NCI-H1092 treated with DMSO at 0.1 percent for 48 hours (cell line): ENCODE results near the gene ARPC2.
A peak's percentile ranks its signal among the peaks of the same experiment; 100 is the strongest.

ENCODE experiments used
- DNase-seq: peaks from one replicate; lab custom pipeline; 2025; lab: John Stamatoyannopoulos, UW

ARPC2 gene

DNA sequence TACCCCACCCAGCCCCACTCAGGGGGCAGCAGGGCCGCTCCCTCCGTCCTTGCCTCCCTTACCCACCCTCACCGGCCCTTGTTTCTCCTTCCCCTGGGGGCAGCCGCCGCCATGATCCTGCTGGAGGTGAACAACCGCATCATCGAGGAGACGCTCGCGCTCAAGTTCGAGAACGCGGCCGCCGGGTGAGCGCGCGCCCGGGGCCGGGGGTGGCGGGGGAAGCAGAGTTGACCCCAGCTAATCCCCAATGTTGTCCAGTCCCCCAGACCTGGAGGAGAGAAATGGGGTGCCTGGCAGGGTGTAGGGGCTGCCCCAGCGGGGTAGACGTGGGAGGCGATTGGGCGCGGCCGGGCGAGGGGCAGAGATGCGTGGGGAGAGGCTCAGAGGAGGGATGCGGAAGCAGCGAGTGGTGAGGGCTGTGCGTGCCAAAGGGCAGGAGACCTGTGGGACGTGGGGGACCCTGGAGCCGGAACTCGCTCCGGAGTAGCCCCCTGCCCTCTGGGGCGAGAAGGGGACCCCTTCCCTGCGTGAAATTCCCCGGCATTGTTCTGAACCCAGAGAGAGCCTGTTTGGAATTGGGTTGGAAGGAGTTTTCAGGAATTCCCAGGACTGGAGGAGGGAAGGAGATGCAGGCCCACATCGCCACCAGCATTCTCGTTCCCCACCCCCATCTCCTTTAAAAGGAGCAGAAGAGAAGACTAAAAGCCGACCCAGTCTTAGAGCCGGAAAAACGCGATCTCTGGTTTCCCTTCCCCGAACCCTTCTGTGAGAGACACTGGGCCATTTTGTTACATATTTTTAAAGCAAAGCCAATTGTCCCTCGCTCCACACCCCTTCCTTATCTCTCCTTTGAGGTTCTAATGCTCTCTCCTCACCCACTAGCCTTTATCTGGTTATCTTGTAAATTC lies 625 bp downstream of the ARPC2 start:
- no peak for DNase-seq

DNA sequence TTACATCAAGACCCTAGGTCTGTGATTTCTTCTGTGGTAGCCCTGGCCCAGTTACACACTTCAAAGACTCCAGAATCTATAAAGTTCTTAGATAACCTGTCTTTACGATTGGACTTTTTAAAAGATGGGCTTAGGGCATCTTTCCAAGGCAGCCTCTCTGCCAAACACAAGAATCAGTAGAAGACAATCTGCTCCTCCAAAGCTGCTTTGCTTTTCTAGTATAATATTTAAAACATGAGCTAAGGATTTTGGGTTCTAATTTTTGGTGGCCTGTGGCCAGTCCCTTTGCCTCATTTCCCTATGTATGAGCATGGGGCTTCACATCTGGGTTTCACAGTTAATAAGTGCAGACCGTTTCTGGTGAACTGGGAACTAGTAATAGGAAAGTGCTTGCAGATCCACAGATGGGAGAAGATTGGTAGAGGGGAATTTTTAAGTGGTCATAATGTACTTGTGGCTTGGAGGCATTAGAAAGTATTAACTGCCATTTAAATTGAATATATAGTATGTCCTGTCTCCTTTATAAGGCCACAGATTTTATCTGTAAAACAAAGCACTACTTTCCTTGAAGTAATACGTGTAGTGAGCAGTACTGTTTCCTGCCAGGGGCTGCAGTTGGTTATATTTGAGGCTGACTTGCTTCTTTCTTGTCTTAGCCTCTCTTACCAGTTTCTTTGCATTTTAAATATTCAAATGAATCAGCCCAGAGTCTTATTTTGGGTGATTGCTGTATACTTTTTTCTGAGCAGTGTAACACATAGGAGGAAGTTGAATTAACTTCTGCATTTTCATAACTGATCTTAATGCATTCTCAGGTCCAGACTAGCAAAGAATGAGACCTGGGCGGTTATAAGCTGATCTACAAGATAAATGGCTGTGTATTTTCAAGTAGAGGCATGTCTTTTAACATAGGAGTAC lies 1.5 kb downstream of the ARPC2 start:
- DNase-seq: no peak

DNA sequence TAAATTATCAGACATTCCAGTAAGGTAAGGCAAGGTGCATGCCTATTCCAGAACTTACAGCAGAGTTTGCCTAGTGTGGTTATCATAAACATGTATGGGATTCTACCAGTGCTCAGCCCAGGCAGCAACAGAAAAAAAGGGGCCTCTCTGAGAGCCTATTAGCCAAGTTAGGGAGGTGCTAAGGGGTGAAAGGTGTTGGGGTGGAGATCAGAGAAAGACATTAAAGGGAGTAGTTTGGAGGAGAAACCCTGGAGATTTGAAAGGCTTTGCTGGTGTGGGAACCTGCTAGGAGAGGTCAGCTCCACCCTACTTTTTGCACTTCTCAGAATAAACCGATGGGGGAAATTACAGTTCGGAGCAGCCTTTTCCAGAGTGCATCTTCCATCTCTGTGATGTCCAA lies 2.9 kb downstream of the ARPC2 start:
- DNase-seq: no peak

DNA sequence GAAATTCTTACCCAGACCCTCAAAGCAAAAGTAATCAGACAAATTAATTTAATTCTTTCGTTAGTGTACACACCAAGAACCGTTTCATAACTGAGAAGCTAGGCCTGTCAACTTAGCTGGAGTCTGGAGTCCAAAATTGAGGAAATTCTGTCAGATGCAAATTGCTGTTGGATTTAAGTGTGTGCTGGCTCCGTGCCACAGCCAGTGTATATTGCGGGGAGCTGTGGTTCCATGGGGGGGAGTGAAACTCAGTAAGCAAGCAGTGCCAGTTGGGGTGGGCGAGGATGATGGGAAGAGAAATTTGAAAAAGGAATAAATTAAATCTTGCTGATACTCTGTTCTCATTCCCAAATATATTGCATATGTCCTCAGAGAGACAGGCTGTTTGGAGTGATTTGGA lies 4.0 kb downstream of the ARPC2 start:
- no peak for DNase-seq

DNA sequence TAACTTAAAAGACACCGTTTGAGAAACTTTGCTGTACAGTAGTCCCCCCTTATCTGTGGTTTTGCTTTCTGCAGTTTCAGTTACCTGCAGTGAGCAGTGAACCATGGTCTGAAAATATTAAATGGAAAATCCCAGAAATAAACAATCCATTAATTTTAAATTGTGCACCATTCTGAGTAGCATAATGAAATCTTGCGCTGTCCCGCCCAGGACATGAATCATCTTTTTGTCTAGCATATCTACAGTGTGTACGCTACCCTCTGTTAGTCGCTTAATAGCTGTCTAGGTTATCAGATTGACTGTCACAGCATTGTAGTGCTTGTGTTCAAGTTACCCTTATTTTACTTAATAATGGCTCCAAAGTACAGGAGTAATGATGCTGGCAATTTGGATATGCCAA lies 6.1 kb downstream of the ARPC2 start:
- no peak for DNase-seq

DNA sequence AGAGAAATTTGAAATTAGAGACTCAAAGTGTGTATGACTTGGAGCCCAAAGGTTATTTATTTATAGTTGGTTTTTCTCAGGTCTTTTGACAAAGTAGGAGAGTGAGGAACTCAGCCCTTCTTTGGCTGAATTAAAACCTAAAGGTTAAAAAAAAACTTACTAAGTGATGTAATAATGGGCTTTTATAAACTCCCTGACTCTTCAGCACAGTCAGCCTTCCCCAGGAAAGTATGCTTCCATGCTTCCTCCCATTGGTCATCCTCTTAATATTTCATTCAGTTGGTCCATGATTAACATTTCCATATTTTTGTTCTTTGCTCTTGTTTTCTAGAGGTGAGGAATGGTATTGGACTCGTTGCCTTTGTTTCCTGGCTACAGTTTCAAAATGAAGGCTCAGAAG lies 7.2 kb downstream of the ARPC2 start:
- DNase-seq: no peak

DNA sequence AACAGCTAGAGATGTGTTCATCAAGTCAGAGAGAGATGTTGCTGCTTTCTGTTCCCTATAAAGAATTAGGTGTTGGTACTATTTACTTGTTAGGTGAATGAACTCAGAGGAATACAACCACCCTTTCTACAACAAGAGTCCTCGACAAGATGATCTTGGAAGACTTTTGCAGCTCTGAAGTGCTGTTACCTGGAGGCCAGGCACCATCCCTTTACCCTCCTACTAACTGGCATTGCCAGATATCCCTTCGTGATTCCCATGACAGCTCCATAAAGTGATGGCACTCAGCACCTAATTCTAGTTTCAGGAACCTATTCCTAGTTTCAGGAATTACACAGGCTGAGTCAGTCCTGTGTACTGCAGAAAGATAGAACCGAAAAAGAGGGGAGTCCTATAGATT lies 9.9 kb downstream of the ARPC2 start:
- DNase-seq: no peak

DNA sequence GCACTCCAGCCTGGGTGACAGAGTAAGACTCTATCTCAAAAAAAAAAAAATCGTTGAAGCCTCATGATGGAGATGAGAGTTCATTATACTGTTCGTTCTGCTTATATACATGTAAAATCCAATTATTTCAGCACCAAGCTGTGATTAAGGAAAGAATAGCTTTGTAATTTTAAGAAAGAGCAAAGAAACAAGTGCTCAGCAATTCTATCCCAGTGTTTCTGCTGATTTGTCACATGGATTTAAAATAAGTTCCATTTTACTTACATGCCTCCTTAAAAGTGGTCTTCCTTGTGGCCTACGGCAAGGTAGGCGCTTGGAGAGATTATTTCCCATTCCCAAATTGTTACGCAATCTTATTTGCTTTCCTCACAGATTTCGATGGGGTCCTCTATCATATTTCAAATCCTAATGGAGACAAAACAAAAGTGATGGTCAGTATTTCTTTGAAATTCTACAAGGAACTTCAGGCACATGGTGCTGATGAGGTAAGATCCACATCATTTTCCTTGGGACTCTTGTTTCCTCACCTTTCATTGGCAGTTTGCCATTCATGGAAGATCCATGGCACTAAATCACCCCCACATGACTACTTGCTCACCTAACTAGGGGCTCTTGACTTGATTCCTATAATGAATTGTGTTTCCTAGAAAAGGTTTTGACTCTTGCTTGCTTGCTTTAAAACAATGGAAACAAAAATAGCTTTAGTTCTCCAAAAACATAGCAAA lies 11.5 kb downstream of the ARPC2 start:
- no peak for DNase-seq

DNA sequence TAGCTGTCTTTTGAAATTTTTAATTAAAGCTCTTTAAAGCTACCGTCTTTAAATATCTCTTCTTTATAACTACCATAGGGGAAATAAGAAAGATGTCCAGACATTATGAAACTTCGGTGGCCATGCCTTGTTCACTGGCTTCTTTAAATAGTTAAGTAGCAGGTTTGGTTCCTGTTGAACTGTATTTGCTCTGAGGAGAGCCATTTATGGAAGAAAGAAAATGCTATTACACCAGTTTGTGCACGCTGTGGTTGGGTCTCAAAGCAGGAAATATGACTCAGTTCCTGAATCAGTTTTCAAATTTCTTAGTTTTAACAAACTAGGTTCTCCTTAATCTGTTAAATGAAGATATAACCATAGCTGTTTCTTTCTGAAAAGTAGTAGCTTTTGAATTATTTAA lies 12.2 kb downstream of the ARPC2 start:
- DNase-seq: no peak

DNA sequence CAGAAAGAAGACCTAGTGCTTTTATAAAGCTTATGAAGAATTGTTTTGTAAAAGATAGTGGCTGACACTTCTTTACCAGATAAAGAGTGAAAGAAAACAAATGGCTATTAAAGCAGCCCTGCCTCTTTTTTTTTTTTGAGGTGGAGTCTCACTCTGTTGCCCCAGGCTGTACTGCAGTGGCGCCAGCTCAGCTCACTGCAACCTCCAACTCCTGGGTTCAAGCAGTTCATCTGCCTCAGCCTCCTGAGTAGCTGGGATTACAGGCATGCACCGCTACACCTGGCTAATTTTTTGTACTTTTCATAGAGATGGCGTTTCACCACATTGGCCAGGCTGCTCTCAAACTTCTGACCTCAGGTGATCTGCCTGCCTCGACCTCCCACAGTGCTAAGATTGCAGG lies 12.9 kb downstream of the ARPC2 start:
- no peak for DNase-seq

DNA sequence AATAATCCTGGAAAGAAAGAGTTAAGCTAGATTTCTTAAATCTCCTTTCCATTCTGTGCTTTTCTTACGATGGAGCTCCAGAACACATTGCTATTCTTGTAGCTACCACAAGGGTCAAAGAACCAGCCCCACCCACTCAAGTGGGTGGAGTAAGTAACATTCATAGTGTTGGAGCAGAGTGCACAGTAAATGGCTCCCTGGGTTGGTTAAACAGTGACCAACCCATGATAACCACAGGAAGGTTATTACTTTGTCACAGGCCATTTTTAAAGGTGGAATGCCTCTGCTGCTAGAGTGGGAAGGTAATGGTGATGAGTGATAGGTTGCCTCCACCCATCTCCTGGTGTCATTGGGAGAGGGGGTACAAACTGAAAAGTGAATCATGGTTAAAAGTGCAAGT lies 13.9 kb downstream of the ARPC2 start:
- DNase-seq: no peak

DNA sequence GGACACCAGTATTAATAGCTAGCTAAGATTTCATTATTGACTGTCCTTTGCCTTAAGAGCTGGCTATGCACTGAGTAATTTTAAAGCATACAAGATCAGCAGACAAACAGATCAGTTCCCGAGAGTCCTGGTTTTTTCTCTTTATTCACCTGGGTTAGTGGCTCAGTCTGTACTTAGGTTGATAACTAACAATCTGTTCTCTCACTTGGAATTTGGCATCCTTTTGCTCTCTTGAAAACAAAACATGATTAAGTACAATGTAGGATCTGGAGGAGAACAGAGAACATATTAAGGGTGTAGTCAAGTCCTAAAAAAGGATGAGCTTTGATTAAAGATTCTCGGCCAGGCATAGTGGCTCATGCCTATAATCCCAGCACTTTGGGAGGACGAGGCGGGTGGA lies 16.6 kb downstream of the ARPC2 start:
- DNase-seq: no peak

DNA sequence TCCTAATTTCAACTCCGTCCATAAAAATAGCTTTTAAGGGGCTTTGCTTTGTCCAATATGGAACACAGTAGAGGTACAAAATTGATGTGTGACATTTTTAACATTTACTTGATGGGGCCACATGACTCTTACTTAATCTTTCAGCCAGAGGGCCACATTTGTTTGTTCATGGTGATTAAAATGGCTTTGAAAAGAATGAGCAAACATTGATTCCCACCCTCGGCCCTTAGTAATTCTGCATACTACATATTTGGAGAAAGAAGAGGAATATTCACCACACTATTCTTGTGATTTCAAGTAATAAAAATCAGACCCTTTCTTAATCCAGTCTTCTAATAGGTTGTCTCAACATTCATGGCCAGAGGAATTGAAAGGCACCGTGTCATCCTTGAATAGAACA lies 17.5 kb downstream of the ARPC2 start:
- DNase-seq: no peak

DNA sequence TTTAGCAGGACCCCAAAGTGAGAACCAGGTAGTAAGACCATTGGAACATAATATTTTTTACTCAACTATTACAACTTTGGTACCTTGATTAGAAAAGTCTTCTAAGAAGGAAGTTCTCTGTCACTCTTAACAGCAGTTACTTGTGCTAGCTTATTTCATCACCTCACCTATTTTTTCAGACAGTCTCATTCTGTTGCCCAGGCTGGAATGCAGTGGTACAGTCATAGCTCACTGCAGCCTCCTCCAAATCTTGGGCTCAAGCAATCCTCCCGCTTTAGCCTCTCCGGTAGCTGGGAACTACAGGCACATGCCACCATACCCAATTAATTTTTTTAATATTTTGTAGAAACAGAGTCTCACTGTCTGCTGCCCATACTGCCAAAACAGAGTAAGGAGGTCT lies 18.0 kb downstream of the ARPC2 start:
- no peak for DNase-seq

DNA sequence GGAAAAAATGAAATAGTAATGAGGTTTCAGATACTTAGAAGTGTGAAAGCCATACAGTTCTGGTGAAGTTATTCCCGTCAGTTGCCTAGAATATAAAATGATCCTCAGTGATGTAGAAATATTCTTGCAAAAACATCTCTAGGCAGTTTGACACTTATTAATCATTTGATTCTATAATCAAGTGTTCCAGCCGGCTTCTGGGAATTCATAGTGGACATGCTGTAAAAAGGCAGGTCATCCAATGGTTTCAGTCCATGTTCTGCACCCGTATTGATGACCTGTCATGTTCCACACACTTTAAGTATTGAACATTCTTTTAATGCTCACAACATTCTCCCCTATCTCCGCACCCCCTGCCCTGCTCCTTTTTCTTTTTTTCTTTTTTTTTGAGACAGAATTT lies 19.8 kb downstream of the ARPC2 start:
- DNase-seq: no peak

DNA sequence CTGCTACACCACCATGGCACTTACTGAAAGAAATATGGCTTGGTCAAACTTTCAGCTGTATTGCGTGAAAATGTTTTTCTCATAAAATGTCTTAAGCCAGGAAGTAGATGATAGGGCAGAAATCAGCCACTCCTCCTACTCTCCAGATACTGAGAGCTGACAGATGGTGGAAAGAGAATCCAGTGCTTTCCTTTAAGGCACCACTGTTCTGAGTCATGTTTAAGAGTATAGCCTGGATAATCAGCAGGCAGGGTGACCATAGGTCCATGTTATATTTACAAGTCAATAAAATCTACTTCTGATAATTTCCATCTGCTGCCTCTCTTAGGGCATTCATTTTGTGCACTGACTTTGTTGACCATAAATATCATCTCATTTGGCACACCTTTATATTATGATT lies 21.9 kb downstream of the ARPC2 start:
- no peak for DNase-seq

DNA sequence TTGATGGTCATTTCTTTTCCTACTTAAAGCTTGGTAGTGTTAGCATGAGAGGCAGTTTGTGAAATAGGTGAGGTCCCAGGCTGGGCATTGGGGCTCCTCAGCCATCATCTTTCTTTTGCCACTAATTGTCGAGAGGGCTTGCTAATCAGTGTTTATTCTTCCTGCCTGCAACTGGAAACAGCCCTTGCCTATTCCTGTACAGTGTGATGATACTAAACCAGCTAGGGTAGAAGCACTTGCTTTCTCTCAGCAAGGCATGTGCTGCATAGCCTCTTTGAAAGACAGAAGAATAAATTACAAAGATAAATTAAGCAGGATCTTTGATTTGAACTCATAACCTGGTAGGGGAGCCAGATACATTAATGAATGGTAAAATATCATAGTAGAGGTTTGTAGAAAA lies 27.2 kb downstream of the ARPC2 start:
- DNase-seq: no peak

DNA sequence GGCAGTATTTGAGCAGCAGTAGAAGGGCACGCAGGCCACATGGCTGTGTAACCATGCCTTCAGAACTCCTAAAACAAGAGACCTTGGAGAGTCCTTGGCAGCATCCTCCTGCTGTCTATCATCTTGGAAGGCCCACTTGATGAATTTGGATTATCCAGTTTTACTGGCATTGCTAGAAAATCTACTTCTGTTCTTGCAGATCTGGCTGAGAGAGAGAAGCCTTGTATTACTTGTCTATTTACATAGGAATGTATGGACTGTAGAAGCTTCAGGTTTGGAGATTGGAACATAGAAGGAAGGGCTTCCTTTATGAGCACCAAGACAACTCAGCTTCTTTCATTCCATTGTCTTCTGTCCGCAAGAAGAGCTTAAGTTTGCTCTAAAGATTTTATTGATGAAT lies 27.7 kb downstream of the ARPC2 start:
- DNase-seq: no peak

DNA sequence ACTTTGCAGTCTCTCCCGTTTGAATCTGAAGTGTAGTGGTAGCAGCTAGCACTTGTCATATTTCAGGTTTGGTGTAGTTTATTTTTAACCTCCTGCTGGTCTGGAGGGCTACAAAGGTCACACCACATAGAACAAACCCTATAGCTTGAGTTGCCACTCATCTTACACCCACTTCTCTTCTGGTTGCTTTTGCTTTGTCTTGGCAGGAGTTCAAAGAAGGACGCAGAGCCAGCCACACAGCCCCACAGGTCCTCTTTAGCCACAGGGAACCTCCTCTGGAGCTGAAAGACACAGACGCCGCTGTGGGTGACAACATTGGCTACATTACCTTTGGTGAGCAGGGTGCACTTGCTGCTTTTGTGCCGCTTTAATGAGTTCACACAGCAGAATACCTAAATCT lies 28.2 kb downstream of the ARPC2 start:
- DNase-seq: peak; percentile 8

DNA sequence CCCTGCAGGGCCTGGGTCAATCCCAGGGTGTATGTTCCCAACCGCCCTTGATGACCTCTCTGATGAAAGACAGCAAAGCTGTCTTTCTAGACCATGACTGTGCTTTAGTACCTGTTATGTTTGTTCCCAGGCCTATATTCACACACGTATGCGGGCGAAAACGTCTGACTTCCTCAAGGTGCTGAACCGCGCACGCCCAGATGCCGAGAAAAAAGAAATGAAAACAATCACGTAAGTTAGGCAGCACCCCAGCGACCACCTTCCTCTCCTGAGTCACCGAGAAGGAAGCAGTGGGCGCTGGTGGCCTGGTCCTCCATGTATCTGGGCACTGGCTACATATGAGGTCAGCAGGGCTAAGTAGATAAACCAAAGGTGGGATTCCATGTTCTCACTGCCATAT lies 32.7 kb downstream of the ARPC2 start:
- DNase-seq: no peak

DNA sequence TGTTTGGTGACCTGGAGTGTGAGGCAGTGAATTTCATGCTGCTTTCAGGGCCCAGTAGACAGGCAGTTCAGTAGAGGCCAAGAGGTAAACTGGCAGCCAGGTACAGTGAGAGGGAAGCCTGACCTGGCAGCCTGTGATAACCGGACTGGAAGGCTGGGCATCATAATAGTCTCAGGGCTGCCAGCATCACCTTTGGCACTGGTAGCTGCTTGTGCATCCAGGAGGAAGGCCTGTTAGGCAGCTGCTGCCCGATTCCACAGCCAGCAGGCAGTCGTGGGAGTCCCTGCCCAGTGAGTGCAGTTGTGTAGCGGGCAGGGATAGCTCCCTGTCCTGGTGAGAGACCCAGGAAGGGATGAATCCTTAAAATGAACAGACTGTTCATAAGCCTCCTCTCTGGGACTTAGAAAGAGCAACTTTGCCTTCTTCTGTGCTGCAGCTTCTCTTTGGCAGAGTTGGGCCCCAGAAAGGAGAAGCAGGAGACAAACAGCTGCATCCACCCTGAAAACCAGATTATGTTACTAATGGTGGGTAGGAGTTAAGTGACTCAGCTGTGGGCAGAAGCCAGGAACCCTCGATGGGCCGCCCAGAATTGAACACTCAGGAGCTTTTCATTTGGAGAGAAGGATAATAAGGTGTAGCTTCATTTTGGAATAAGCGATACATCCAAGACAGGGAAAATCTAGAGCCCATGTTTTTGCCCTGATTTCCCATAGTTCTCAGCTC lies 35.7 kb downstream of the ARPC2 start:
- no peak for DNase-seq

DNA sequence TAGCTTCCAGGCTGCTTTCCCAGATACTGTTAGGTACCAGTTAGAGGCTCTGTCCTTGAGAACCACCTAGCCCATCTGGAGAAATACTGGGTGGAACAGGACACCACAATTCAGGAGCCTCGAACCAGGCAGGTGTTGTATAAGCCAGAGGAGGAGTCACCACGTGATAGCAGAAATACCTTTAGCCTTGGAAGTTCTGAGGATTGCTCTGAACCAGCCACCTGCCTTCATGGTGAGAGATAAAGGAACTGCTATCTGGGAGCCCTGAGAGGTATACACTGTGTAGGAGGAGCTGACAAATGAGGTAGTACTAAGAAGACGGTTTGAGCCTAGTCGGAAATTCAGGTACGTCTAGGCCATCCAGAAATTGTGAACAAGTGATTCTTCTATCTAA lies 36.2 kb downstream of the ARPC2 start:
- no peak for DNase-seq
